HUDEP-2 (cell line): ENCODE data around the gene CFAP126.
A peak's percentile ranks its signal among the peaks of the same experiment; 100 is the strongest.
"Not testable (repeated sequence)": the region's sequence is repeated elsewhere in the genome, so short reads cannot be mapped to it uniquely, and the experiment has no call there.

Source experiments
- DNase-seq, 76 experiments: peaks; one replicate each; lab custom pipeline; 2025; ENCODE audit not compliant: unreplicated experiment in 76 of 76; lab: John Stamatoyannopoulos, UW

Gene CFAP126, protein sequence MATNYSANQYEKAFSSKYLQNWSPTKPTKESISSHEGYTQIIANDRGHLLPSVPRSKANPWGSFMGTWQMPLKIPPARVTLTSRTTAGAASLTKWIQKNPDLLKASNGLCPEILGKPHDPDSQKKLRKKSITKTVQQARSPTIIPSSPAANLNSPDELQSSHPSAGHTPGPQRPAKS

DNA sequence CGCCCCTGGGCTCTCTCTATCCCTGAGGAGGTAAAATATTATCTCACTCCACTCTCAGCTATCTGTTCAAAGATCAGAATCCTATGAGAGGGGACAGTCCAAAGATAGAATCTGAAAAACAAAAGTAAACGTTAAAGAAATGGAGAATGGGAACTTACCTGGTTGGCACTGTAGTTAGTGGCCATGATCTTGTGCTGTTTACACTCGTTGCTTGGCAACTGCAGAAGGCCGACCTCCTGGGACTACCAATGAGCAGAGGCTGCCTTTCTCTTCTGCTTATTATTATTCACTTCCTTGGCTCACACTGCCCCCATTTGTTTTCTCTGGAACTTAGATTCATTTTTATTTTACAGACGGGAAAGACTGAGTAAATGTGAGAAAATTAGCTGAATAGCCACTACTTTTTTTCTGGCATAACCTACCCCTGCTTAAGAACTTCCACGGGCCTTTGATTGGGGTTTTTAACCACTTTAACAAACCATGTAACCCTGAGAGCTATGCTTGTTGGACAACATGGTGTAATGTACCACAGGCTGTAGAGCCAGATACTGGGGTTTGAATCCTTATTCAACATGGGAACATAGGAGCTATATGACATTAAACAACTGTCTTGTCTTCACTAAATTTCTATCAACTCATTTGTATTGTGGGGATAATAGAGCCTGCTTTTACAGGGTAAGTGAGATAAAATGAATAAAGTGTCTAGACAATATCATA is at the start of gene CFAP126:
Gene CFAP126, minus strand, starts transcription at position 193 of the 717 bp plus-strand sequence. Its CDS starts 8 bp downstream, at position 185.
- DNase-seq, result peak in 37 of 76 experiments; percentile 1 to 60 (median 13)

DNA sequence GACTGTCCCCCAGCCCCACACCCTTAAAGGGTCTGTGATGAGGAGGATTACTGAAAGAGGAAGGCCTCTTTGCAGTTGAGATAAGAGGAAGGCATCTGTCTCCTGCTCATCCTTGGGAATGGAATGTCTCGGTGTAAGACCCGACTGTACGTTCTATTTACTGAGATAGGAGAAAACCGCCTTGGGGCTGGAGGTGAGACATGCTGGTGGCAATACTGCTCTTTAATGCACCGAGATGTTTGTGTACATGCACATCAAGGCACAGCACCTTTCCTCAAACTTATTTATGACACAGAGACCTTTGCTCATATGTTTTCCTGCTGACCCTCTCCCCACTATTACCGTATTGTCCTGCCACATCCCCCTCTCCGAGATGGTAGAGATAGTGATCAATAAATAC is 45.4 kb upstream of the CFAP126 start:
- not testable (repeated sequence) for DNase-seq

DNA sequence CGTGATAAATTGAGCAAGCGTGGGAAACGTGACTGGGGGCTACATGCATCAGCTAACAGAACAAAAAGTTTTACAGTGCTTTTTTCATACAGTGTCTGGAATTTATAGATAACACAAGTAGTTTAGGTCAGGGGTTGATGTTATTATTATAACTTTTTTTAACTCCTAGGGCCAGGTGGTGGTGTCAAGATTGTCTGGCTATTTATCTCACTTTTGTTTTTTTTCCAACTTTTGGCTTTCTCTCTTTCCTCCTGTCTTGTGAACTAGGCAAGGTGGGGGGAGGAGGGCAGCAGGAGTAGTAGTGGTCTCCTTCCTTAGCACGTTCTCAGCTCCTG is 42.9 kb upstream of the CFAP126 start:
- DNase-seq, result not testable (repeated sequence)

DNA sequence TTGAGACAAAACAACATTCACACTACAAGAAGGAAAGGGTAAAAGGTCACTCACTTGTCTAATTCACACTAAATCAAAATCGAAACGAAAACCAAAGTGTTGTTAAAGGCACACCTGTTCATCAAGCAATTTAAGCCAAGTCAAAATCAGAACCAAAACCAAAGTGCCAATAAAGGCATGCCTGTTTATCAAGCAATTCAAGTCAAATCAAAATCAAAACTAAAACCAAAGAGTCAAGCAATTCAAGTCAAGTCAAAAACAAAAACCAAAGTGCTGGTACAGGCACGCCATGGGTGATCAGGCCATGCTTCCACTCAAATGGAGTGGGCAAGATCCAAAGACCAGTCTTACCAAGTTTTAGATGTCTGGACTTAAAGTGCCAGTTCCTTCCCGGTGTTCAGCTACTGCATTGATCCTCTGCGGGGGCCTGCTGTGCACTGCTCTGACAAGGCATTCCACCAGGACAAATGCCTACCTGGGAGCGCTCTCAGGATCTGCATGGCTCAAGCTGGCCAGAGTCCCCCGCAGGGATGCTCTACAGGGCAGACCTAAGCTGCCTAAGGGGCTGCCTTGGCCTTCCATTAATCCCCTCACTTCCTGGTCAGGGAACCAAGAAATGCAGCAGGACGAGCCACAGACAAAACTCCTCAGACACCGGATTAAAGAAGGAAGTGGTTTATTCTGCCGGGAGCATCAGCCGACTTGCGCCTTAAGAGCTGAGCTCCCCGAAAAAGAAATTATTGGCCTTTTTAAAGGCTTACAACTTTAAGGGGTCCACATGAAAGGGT is 42.4 kb upstream of the CFAP126 start:
- not testable (repeated sequence) for DNase-seq

DNA sequence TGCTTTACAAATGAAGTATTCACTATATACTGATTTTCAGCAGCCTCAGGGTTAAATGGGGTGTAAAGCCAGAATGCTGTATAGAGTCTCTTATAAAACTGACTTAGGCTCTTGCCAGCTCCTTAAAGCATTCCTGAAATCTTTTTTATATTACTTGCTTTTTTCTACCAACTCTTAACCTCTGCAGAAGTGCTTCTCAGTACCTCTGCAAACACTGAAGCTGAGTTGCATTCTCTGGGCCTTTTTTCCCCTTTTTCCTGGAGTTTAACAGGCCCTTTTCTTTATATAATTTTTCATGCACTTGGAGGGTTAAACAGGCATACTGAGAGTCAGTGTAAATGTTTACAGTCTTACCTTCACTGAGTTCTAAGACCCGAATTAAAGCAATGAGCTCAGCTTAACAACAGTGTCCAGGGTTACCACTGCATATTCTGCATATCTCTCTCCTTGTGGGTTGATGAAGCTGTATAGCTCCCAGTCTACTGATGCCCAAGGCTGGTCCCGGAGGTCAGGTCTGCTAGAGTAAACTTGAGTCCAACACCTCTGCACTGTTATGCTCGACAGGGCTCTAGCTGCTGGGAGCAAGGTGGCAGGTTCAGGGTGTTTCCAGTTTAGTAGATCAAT is 40.9 kb upstream of the CFAP126 start:
- no peak for DNase-seq

DNA sequence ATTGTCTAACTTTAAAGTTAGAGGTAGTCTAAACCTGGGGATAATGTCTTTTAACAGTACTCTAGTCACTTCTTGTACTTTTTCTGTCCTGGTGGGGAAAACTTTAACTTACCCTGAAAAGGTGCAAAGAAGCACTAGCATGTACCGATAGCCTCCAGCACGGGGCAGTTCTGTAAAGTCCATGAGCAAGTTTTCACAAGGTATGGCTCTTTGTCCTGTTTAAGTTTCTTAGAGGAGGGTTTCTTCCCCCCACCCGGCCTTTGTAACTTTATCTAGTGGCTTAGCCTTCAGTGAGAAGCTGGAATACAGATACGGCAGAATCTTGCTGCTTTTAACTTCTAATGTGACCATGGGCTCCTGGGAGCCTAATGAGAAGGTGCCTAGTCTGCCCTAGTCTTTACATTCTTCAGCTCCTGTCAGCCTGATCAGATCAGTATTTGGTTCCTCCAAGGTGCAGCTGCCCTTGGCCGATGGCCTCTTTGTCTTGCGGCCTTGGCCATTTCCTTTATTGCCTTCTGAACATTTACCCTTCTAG is 39.8 kb upstream of the CFAP126 start:
- no peak for DNase-seq

DNA sequence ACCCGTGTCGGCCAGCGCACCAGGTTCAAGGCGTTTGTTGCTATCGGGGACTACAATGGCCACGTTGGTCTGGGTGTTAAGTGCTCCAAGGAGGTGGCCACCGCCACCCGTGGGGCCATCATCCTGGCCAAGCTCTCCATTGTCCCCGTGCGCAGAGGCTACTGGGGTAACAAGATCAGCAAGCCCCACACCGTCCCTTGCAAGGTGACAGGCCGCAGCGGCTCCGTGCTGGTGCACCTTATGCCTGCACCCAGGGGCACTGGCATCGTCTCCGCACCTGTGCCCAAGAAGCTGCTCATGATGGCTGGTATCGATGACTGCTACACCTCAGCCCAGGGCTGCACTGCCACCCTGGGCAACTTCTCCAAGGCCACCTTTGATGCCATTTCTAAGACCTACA is 38.9 kb upstream of the CFAP126 start:
- DNase-seq, result not testable (repeated sequence)

DNA sequence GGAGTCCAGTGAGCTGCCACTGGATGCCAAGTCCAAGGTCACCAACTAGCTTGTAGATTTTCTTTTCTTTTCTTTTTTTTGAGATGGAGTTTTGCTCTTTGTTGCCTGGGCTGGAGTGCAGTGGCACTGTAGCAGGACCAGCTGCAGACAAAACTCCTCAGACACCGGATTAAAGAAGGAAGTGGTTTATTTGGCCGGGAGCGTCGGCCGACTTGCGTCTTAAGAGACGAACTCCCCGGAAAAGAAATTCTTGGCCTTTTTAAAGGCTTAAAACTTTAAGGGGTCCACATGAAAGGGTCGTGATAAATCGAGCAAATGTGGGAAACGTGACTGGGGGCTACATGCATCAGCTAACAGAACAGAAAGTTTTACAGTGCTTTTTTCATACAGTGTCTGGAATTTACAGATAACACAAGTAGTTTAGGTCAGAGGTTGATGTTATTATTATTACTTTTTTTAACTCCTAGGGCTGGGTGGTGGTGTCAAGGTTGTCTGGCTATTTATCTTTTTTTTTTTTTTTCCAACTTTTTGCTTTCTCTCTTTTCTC is 36.4 kb upstream of the CFAP126 start:
- DNase-seq, result no peak

DNA sequence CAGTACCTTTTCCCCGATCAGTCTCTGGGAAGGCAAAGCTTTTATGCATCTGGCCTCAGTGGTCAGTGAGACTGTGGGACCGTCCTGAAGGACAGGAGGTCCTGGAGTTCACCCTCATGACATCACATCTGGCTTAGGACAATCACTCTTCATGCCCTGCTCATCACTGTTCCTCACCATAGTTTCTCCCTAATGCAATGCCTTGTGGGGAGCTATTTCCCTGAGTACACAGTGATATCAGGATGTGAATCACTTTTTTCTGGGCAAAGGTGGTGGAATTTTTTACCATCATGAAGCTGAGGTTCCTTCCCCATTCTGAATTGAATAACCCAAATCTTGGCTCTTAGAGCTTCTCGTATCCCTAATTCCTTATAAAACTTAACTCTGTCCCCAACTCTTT is 34.8 kb upstream of the CFAP126 start:
- no peak for DNase-seq

DNA sequence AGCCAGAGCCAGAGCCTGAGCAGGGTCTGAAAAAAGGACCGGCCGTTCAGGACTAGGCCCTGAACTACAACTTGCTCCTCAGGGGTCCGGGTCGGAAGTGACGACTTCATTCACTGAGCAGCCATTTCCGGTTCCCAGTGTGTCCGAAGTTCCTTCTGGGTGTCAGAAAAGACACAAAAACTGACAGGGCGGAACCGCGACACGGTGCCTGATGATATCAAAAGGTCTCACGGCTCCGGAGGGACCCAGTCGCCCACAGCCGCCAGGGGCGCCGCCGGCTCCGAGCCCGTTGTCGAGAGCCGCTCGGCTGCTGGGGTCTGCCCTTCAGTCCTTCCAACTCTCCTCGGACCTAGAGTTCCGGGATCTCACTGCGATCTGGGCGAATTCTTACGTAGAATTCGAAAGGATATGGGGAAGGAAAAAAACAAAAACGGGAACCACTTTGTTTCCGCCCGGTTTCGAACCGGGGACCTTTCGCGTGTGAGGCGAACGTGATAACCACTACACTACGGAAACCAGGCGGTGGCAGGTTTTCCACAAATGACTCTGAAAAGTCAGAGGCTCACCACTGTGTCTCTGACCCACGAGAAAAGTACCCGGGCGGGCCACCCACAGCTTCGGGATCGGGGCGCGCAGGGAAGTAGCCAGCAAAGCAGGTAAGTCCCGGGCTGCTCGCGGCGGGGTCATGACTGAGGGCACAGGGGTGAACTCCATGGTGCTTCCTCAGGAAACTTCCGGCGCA is 31.8 kb upstream of the CFAP126 start:
- DNase-seq, result peak; percentile 58 to 97 (median 90)

DNA sequence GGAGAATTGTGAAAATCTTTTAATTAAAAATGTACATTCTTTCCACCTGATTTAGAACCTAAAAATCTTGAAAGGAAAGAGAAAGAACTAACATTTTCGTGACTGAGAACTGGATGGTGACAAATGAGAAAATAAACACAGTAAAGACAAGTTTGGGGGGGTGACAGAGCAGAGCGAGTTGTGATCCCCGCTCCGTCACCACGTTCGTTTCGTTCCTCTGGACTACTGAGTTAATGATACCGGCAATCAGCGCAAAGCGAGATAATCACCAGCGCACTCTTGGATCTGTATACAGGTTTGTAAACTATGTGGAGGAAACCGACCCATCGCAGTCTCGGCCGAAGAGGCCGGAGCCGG is 31.2 kb upstream of the CFAP126 start:
- DNase-seq, result peak in 1 of 76 experiments; percentile 50

DNA sequence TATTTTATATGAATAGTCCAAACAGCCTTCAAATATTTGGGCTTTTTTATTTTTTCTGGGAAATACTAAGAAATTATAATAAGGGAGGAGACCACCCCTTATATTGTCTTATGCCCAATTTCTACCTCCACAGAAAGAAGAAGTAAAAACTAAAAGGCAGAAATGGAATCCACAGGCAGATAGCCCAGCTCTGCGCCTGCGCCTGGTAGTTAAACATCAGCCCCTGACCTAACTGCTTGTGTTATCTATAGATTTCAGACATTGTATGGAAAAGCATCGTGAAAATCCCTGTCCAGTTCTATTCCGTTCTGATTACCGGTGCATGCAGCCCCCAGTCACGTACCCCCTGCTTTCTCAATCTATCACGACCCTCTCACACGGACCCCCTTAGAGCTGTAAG is 29.4 kb upstream of the CFAP126 start:
- DNase-seq, result not testable (repeated sequence)

DNA sequence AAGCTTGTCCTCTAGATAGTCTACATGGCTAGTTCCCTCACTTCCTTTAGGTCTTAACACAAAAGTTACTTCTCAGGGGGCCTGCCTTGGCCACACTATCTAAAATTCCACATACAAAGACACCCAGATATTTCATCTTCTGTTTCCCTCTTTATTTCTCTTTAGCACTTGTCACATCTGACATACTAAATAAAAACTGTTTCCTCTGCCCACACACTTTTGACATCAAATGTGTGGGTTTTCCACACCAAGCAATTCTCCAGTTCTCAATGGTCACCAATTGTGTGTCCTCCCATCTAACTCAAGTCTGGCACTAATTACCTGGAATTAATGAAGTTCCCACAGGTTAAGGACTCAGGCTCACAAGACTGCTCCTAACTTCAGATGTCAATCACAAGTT is 25.5 kb upstream of the CFAP126 start:
- no peak for DNase-seq

DNA sequence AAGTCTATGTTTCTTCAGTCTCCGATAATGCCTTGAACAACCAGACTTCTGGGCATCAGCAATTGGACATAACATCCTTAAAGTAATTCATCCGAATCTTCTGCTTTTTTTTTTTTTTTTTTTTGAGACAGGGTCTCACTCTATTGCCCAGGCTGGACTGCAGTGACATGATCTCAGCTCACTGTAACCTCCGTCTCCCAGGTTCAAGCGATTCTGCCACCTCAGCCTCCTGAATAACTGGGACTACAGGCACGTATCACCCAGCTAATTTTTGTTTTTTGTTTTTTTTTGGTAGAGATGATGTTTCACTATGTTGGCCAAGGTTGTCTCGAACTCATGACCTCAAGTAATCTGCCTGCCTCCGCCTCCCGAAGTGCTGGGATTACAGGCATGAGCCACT is 23.9 kb upstream of the CFAP126 start:
- no peak for DNase-seq

DNA sequence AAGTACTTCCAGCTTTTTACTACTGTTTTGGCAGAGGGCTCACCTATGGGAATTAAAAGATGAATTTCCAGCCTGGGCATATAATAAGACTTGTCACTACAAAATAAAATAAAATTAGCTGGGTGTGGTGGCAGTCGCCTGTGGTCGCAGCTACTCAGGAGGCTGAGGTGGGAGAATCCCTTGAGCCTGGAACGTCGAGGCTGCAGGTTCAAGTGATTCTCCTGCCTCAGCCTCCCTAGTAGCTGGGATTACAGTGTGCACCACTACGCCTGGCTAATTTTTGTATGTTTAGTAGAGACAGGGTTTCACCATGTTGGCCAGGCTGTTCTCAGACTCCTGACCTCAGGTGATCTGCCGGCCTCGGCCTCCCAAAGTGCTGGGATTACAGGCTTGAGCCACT is 23.5 kb upstream of the CFAP126 start:
- DNase-seq, result not testable (repeated sequence)

DNA sequence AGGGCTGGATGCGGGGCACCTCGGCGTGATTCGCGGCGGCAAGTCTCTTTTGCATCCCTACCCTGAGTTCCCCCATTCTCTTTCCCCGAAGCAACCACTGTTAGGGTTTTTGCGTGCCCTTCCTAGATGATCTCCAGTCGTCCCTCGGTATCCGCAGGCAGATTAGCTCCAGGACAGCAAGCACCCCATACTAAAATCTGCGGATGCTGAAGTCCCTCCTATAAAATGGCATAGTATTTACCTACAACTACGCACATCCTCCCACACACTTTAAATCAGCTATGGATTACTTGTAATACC is 22.8 kb upstream of the CFAP126 start:
- DNase-seq, result no peak

DNA sequence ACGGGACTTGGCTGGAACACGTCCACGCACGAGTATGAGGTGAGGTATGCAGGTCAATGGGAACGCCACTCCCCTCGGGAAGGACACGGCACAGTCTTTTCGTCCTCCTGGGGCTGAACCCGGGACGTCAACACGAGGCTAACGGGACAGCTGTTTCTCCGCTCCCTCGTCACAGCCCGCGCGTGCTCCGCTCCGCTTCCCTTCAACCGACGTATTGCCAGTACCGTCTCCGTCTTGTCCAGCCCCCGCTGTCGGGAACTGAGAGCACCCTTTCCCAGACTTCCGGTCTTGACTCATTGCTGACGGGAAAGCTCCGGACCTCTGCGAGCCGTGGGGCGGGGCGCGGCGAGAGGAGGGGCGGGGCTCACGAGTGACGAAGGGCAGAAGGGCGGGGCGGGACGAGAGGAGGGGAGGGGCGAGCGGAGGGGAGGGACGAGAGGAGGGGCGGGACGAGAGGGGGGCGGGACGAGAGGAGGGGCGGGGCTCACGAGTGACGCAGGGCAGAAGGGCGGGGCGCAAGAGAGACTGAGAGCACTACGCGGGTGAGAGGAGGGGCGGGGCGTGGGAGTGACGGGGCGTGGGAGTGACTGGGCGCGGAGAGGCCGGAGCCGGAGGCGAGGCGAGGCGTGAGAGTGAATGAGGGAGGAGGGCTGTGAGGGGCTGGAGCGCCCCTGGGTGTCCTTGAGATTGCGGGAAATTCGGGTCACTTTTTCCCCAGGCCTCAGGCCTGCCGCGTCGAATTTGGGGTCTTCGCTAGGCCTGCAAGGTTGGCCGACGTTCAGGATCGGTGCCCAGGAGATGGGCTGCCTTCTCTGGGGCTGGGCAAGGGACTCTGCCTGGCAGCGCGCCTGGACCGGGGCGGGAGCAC is 22.2 kb upstream of the CFAP126 start:
- peak in 75 of 76 experiments; percentile 61 to 100 (median 93) for DNase-seq

DNA sequence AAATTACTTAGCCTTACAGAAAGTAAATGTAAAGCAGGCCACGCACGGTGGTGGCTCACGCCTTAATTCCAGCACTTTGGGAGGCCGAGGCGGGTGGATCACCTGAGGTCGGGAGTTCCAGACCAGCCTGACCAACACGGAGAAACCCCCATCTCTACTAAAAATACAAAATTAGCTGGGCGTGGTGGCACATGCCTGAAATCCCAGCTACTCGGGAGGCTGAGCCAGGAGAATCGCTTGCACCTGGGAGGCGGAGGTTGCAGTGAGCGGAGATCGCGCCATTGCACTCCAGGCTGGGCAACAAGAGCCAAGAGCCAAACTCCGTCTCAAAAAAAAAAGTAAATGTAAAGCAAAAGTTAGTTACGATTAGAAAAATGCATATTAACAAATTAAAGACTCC is 21.5 kb upstream of the CFAP126 start:
- not testable (repeated sequence) for DNase-seq

DNA sequence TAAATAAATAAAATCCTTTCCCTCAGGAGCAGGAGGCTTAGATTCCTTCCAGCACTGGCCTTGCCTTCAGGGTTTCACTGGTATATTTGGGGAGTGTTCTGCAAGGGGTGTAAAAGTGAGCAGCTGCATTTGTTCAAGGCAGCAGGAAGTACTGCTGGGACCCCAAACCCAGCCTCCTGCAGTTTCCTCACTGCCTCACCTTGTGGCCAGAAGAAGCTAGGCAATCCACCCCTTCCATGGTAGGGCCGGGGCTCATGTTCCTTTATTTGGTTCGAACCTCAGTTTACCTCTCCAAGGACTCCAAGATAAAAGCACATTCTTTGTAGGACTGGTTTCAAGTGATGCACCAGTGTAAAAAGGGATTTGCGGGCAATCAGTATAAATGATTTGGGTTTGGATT is 21.0 kb upstream of the CFAP126 start:
- DNase-seq, result no peak
